ENCODE measurements around the gene MAPK1. TPM values are rescaled to one million over a fixed set of nuclear protein-coding genes. Genes with fewer than 3 reads are reported as not detected.

Gene MAPK1
- total and polyA plus RNA-seq, 9 of the 15 experiments (the other 6 are each of a cell fraction or from before 2014, with no cell fraction given): 46.3 to 575 (median 283) TPM

- intact Hi-C loops (cut with micrococcal nuclease) (loop anchor here (2.0 to 5.0 kb wide), 2 partner anchors 41 to 111 kb away; partner anchors contain the start of gene MAPK1), in situ Hi-C loops (cut with MboI) (no loop called here)
- no peak overlapping the region for H3K4me3 ChIP-seq
- H3K4me2 ChIP-seq (ENCODE audit: insufficient read depth, low read length): no peak overlapping the region
- ChIA-PET CTCF (ENCODE audit: low intra/inter-chr PET ratio) (no interaction called here), POLR2A (interaction anchor here (0.7 to 45.6 kb wide), 10 partner anchors 13 to 1515 kb away, joined by 3 to 1351 read pairs (median 3); partner anchors contain the start of genes MAPK1 and ZNF280B)
- H3K9ac ChIP-seq (ENCODE audit: insufficient read depth in 1 of 2, low read depth in 2 of 2, low read length in 2 of 2): no peak overlapping the region; a peak in 1 of 4 replicates
- peak; percentile 13 for ATAC-seq
- H3K9me1 ChIP-seq (ENCODE audit: control insufficient read depth, insufficient read depth, low read length): peaks cover 18% of the 10 kb centered on the region
- peaks cover 98% of the 10 kb centered on the region for H3K79me2 ChIP-seq (ENCODE audit: control insufficient read depth, insufficient read depth, low read length)
- peaks cover 3% of the 10 kb centered on the region; the same call in 2 of the 3 replicates for H3K36me3 ChIP-seq (ENCODE audit: control insufficient read depth, insufficient read depth, low read length)
- TF ChIP-seq E2F1 (CRISPR knock-in tag; IDR thresholded peaks at IDR 0.05): peak; percentile 19; the same call in 1 of the 2 replicates
- TF ChIP-seq BDP1 (IDR thresholded peaks at IDR 0.05; ENCODE audit: insufficient read depth, insufficient read length): no peak
- TF ChIP-seq ZFP1 (CRISPR knock-in tag; IDR thresholded peaks at IDR 0.05): no peak
- peak; percentile 72; the same call in 1 of the 2 replicates for TF ChIP-seq ZBTB33 (CRISPR knock-in tag; IDR thresholded peaks at IDR 0.05)
- TF ChIP-seq ATF3 (IDR thresholded peaks at IDR 0.05): no peak
- TF ChIP-seq ATF3 (CRISPR knock-in tag; conservative IDR thresholded peaks at IDR 0.05): 0 out of 2 replicates have a peak, but pooled peaks have one; percentile 36
- TF ChIP-seq ZBTB43 (CRISPR knock-in tag; IDR thresholded peaks at IDR 0.05): 0 out of 2 replicates have a peak, but pooled peaks have one; percentile 3
- no TSS peak for BruUV-seq (replicated peaks)
- 23% methylated on average over 7 of the region's 7 CpGs for WGBS (ENCODE audit: insufficient coverage, low coverage, missing lambda C conversion rate)
- H2AFZ ChIP-seq (ENCODE audit: low read depth, low read length): no peak overlapping the region
- no peaks in the 10 kb centered on the region for H3K27me3 ChIP-seq (ENCODE audit: control insufficient read depth in 2 of 2, insufficient read depth in 2 of 2, low read length in 2 of 2)
- FAIRE-seq: no peak
- H3K4me1 ChIP-seq (replicated peaks in 1 of 2; ENCODE audit: control insufficient read depth in 2 of 2, insufficient read depth in 2 of 2, low read length in 2 of 2): peaks cover 28 to 47% of the 10 kb centered on the region in 2 experiments
- no peak overlapping the region for H3K27ac ChIP-seq (ENCODE audit: extremely low read depth, low read depth, low read length)
- peak in 3 of 4 experiments; percentile 63 to 77 (median 77) for DNase-seq (ENCODE audit: extremely low read depth in 1 of 4, low spot score in 3 of 4)
- peaks cover 77% of the 10 kb centered on the region for H4K20me1 ChIP-seq (replicated peaks; ENCODE audit: control insufficient read depth, insufficient read depth, low read length)
- H3K9me3 ChIP-seq (replicated peaks; ENCODE audit: control insufficient read depth, insufficient read depth, low read depth, low read length): no peaks in the 10 kb centered on the region
Observed at GRCh38 chr22:21826204-21826603, 41.2 kb downstream of the MAPK1 start.
